Liver (tissue), 9 donors: ENCODE results near the gene CAPN2. TPM values are rescaled to one million over a fixed set of nuclear protein-coding genes. Genes with fewer than 3 reads are reported as not detected.

ENCODE experiments used
- DNase-seq: peaks from one replicate; pipeline ENCODE4 v3.0.0-alpha.2; 2017; ENCODE audit warnings: low spot score
- H3K27ac ChIP-seq, 2 donors: one replicate each; pipeline ENCODE4 v1.7.0; 2013; ENCODE audit warnings: inconsistent platforms in 2 of 2, low read length in 2 of 2, control low read depth in 1 of 2, low read depth in 1 of 2, mild to moderate bottlenecking in 1 of 2
- H3K27me3 ChIP-seq, 4 donors: one replicate each; pipeline versions ENCODE4 v1.6.1 to v1.7.0; 2013; ENCODE audit warnings: low read length in 3 of 4, inconsistent platforms in 1 of 4, mild to moderate bottlenecking in 1 of 4, moderate library complexity in 1 of 4; ENCODE audit not compliant: control insufficient read depth in 4 of 4, insufficient read depth in 4 of 4
- H3K36me3 ChIP-seq, 4 donors: one replicate each; pipeline versions ENCODE4 v1.6.1 to v1.7.0; 2013; ENCODE audit warnings: low read length in 3 of 4, mild to moderate bottlenecking in 3 of 4, low read depth in 1 of 4, moderate library complexity in 1 of 4; ENCODE audit not compliant: control insufficient read depth in 4 of 4, insufficient read depth in 3 of 4
- H3K4me1 ChIP-seq, 4 donors: one replicate each; pipeline versions ENCODE4 v1.6.1 to v1.7.0; 2013; ENCODE audit warnings: low read length in 3 of 4, mild to moderate bottlenecking in 3 of 4, moderate library complexity in 1 of 4; ENCODE audit not compliant: control insufficient read depth in 4 of 4, insufficient read depth in 4 of 4
- H3K4me3 ChIP-seq, 3 donors: one replicate each; pipeline versions ENCODE4 v1.6.1 to v1.7.0; 2013; ENCODE audit warnings: low read length in 3 of 3, control low read depth in 1 of 3, low read depth in 1 of 3, mild to moderate bottlenecking in 1 of 3
- H3K9ac ChIP-seq, 2 donors: one replicate each; pipeline ENCODE4 v1.7.0; 2013; ENCODE audit warnings: low read length in 2 of 2, mild to moderate bottlenecking in 2 of 2, moderate library complexity in 2 of 2, control low read depth in 1 of 2, low read depth in 1 of 2
- H3K9me3 ChIP-seq, 4 donors: one replicate each; pipeline versions ENCODE4 v1.6.1 to v1.7.0; 2013; ENCODE audit warnings: low read length in 3 of 4; ENCODE audit not compliant: control insufficient read depth in 4 of 4
- ATF3 ChIP-seq: IDR thresholded peaks from 2 replicates; pipeline ENCODE4 v1.6.1; 2016; ENCODE audit warnings: antibody characterized with exemption
- FOXA1 ChIP-seq: IDR thresholded peaks from 2 replicates; pipeline ENCODE4 v1.6.1; 2016; ENCODE audit warnings: antibody characterized with exemption
- FOXA2 ChIP-seq: IDR thresholded peaks from 2 replicates; pipeline ENCODE4 v1.6.1; 2016; ENCODE audit warnings: antibody characterized with exemption
- GABPA ChIP-seq, 2 donors: IDR thresholded peaks in 1 of 2; conservative IDR thresholded peaks in 1 of 2; 2 replicates each; pipeline ENCODE4 v1.6.1; 2016; ENCODE audit warnings: antibody characterized with exemption in 2 of 2, mild to moderate bottlenecking in 1 of 2, moderate library complexity in 1 of 2
- HNF4A ChIP-seq, 2 donors: conservative IDR thresholded peaks; 2 replicates each; pipeline ENCODE4 v1.6.1; 2016; ENCODE audit warnings: antibody characterized with exemption in 2 of 2, mild to moderate bottlenecking in 2 of 2
- JUND ChIP-seq, 2 donors: IDR thresholded peaks; 2 replicates each; pipeline ENCODE4 v1.6.1; 2016; ENCODE audit warnings: antibody characterized with exemption in 2 of 2
- NR2F2 ChIP-seq: IDR thresholded peaks from 2 replicates; pipeline ENCODE4 v1.6.1; 2016; ENCODE audit warnings: antibody characterized with exemption
- RAD21 ChIP-seq, 2 donors: IDR thresholded peaks; 2 replicates each; pipeline ENCODE4 v1.6.1; 2016; ENCODE audit warnings: antibody characterized with exemption in 2 of 2, mild to moderate bottlenecking in 2 of 2
- REST ChIP-seq: IDR thresholded peaks from 2 replicates; pipeline ENCODE4 v1.6.1; 2016; ENCODE audit warnings: antibody characterized with exemption, mild to moderate bottlenecking
- RXRA ChIP-seq, 2 donors: IDR thresholded peaks; 2 replicates each; pipeline ENCODE4 v1.6.1; 2017 to 2018; ENCODE audit warnings: antibody characterized with exemption in 2 of 2, mild to moderate bottlenecking in 1 of 2
- SP1 ChIP-seq: IDR thresholded peaks from 2 replicates; pipeline ENCODE4 v1.6.1; 2018; ENCODE audit warnings: antibody characterized with exemption, mild to moderate bottlenecking
- TAF1 ChIP-seq: conservative IDR thresholded peaks from 2 replicates; pipeline ENCODE4 v1.6.1; 2016; ENCODE audit warnings: antibody characterized with exemption, mild to moderate bottlenecking
- YY1 ChIP-seq: IDR thresholded peaks from 2 replicates; pipeline ENCODE4 v1.6.1; 2016; ENCODE audit warnings: antibody characterized with exemption, mild to moderate bottlenecking
- WGBS: extraction: QIAGEN DNeasy Blood & Tissue Kit; methylation state at CpG from one replicate; pipeline ENCODE4 v1.1.7; 2013; 5-methylcytosine and 5-hydroxymethylcytosine counted together
- polyA plus RNA-seq, 2 donors: library from polyadenylated mRNA; stranded (reverse) in 1 of 2; unstranded in 1 of 2; fragments of 200-250 nt in 1 of 2; fragments of >200 nt in 1 of 2; fragmentation: Nextera tagmentation in 1 of 2; extraction: Ambion mirVana in 1 of 2; gene quantifications; one replicate each; pipeline versions ENCODE4 v1.2.1 to v1.2.3, GENCODE V29; 2013 to 2015
- total RNA-seq, 2 donors: library from RNA; depleted of rRNA; stranded (reverse); fragments of >200 nt; gene quantifications; one replicate each; pipeline ENCODE4 v1.2.3, GENCODE V29; 2014
- TF ChIP-seq, protein P1 (sequence below): fragments of 150-350 bp; IDR thresholded peaks from 2 replicates; pipeline ENCODE4 v1.5.1; 2017; ENCODE audit warnings: improper control_type of control experiment, low read depth, low read length; ENCODE audit not compliant: missing input control
- TF ChIP-seq, protein P2 (sequence below): IDR thresholded peaks from 2 replicates; pipeline ENCODE4 v1.6.1; 2016; ENCODE audit warnings: antibody characterized with exemption
- donor health status: healthy.
- donor health status: healthy.
- donor health status: healthy.
- donor health status: healthy.
- donor health status: healthy.

Gene CAPN2
- total and polyA plus RNA-seq, 4 donors = 11.2 to 20.7 (median 15.5) TPM

DNA sequence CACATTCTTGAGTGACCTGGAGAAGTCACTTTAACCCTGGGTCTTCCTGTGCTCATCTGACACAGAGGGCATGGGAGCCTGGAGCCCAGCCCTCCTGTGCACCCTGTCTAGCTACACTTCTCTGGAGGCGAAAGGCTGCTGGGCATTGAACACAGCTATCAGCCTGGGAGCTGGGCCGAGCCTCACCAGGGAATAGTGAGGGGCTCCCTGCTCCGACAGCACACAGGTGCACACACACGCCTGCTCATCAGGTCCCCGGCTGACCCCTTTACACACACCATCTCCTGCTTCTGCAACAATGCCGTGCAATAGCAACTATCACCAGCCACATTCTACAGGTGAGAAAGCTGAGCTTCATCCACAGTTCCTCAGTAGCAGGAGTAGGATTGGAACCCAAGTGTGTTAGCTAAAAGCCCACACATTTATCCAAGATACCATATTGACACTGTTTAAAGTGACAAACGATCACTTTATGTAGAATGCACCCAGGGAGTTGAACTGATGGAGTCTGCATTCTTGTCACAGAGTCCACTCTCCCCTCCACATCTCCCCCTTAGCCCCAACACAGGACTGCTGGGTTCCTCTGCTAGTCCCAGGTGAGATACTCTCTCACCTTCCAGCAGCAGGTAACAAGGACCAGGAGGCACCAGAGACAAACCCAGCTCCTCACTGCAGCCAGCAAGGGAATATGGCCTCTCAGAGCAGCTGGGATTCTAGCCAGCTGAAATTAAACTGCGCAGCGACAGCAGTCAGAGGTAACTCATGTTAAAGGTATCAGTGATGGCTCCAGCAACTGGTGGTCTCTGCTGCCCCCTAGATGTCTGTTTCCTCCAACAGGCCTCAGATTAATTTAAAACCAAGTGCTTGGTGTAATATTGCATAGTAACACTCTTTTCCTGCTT, 28.5 kb upstream of the CAPN2 start:
- H3K27ac ChIP-seq = no peak overlapping the region
- no peaks in the 10 kb centered on the region for H3K36me3 ChIP-seq
- no peak for TF ChIP-seq FOXA2
- TF ChIP-seq, protein P1, sequence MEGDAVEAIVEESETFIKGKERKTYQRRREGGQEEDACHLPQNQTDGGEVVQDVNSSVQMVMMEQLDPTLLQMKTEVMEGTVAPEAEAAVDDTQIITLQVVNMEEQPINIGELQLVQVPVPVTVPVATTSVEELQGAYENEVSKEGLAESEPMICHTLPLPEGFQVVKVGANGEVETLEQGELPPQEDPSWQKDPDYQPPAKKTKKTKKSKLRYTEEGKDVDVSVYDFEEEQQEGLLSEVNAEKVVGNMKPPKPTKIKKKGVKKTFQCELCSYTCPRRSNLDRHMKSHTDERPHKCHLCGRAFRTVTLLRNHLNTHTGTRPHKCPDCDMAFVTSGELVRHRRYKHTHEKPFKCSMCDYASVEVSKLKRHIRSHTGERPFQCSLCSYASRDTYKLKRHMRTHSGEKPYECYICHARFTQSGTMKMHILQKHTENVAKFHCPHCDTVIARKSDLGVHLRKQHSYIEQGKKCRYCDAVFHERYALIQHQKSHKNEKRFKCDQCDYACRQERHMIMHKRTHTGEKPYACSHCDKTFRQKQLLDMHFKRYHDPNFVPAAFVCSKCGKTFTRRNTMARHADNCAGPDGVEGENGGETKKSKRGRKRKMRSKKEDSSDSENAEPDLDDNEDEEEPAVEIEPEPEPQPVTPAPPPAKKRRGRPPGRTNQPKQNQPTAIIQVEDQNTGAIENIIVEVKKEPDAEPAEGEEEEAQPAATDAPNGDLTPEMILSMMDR = peak; percentile 80
- TF ChIP-seq RAD21 (IDR thresholded peaks at IDR 0.05) = peak; percentile 96 to 97
- TF ChIP-seq JUND (IDR thresholded peaks at IDR 0.05) = no peak
- no peak for TF ChIP-seq REST
- TF ChIP-seq HNF4A (conservative IDR thresholded peaks at IDR 0.05) = no peak
- peak; percentile 13 for TF ChIP-seq YY1
- TF ChIP-seq NR2F2 = no peak
- H3K4me1 ChIP-seq = no peaks in the 10 kb centered on the region
- no peak overlapping the region for H3K9ac ChIP-seq
- peak; percentile 64 for DNase-seq
- no peak overlapping the region for H3K4me3 ChIP-seq
- 65% methylated on average over 9 of the region's 9 CpGs for WGBS
- H3K9me3 ChIP-seq = no peaks in the 10 kb centered on the region
- no peaks in the 10 kb centered on the region for H3K27me3 ChIP-seq

DNA sequence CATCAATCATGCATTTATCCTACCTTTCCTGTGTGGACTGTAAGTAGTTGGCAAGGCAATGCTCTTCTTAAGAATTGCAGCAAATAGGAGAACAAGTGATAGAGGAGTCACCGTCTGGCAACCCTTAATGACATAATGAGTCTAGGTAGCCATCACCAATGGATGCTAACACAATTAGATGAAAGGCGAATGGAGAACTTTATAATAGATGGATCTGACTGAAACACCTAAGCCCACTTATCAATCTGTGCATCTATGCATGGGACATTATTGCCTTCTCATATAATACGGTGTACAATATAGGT, 27.9 kb upstream of the CAPN2 start:
- Histone ChIP-seq H3K27ac (no peak overlapping the region), H3K27me3 (no peaks in the 10 kb centered on the region), H3K9ac (no peak overlapping the region), H3K4me3 (no peak overlapping the region), H3K36me3 (no peaks in the 10 kb centered on the region), H3K9me3 (no peaks in the 10 kb centered on the region), H3K4me1 (no peaks in the 10 kb centered on the region)
- TF ChIP-seq SP1 (no peak), FOXA2 (no peak)
- 86% methylated on average over 3 of the region's 3 CpGs for WGBS
- no peak for DNase-seq

DNA sequence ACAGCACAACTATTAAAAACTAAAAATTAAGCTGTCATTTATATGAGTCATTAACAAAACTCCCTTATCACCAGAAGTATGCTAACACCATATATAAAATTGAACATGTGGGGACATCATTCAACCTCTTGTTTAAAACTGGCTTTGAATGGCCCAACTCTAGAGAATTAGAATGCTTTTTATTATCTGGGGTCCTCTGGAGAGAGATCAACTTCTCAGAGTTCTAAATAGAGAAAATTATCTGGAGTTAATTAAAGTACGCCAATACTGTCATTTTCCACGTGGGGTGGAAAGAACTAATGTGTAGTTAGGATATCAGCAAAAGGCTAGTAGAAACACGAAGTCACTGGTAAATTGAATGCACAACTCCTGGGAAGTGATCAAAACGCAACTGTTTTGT, 21.2 kb upstream of the CAPN2 start:
- H3K27me3 ChIP-seq = no peaks in the 10 kb centered on the region
- 85% methylated on average over 4 of the region's 4 CpGs for WGBS
- no peak overlapping the region for H3K4me3 ChIP-seq
- H3K27ac ChIP-seq = no peak overlapping the region
- DNase-seq = no peak
- H3K9me3 ChIP-seq = no peaks in the 10 kb centered on the region
- no peak overlapping the region for H3K9ac ChIP-seq
- no peaks in the 10 kb centered on the region for H3K4me1 ChIP-seq
- no peaks in the 10 kb centered on the region for H3K36me3 ChIP-seq
- TF ChIP-seq, protein P1 = no peak
- TF ChIP-seq GABPA (IDR thresholded peaks at IDR 0.05 in 1 of 2, conservative IDR thresholded peaks at IDR 0.05 in 1 of 2) (no peak), FOXA1 (no peak), YY1 (no peak), RXRA (IDR thresholded peaks at IDR 0.05) (no peak), ATF3 (no peak), TAF1 (no peak)
- TF ChIP-seq, protein P2, sequence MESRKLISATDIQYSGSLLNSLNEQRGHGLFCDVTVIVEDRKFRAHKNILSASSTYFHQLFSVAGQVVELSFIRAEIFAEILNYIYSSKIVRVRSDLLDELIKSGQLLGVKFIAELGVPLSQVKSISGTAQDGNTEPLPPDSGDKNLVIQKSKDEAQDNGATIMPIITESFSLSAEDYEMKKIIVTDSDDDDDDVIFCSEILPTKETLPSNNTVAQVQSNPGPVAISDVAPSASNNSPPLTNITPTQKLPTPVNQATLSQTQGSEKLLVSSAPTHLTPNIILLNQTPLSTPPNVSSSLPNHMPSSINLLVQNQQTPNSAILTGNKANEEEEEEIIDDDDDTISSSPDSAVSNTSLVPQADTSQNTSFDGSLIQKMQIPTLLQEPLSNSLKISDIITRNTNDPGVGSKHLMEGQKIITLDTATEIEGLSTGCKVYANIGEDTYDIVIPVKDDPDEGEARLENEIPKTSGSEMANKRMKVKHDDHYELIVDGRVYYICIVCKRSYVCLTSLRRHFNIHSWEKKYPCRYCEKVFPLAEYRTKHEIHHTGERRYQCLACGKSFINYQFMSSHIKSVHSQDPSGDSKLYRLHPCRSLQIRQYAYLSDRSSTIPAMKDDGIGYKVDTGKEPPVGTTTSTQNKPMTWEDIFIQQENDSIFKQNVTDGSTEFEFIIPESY = no peak
